Stimulated activated CD4-positive, alpha-beta T cell treated with anti-CD3 and anti-CD28 coated beads, Interleukin-15, amount 100 ng/mL, for 48 hours (primary cell): Measurements from ENCODE around the gene UPK1B.

ENCODE experiments used
- DNase-seq, 2 donors: peaks; one replicate each; pipeline ENCODE4 v3.0.0-alpha.2; 2020; ENCODE audit warnings: low read depth in 2 of 2

UPK1B gene

GRCh38 chr3:119176778-119177177 is 3.4 kb downstream of the UPK1B start:
- DNase-seq: no peak

GRCh38 chr3:119177321-119177720 is 3.9 kb downstream of the UPK1B start:
- no peak for DNase-seq

- no peak for DNase-seq
Observed at GRCh38 chr3:119181765-119182164, 8.4 kb downstream of the UPK1B start.

GRCh38 chr3:119184111-119184510 is 10.7 kb downstream of the UPK1B start:
- DNase-seq: no peak

- no peak for DNase-seq
Observed at GRCh38 chr3:119184796-119185570, 11.6 kb downstream of the UPK1B start.

- no peak for DNase-seq
Observed at GRCh38 chr3:119187266-119187665, 13.9 kb downstream of the UPK1B start.

- DNase-seq: no peak
Observed at GRCh38 chr3:119191800-119192199, 18.4 kb downstream of the UPK1B start.

- no peak for DNase-seq
Observed at GRCh38 chr3:119194237-119195150, 21.1 kb downstream of the UPK1B start.

GRCh38 chr3:119195151-119195476 is 21.7 kb downstream of the UPK1B start:
- no peak for DNase-seq

GRCh38 chr3:119195911-119196310 is 22.5 kb downstream of the UPK1B start:
- no peak for DNase-seq

GRCh38 chr3:119205209-119205608 is 31.8 kb downstream of the UPK1B start:
- DNase-seq: no peak

- no peak for DNase-seq
Observed at GRCh38 chr3:119205685-119206084, 32.3 kb downstream of the UPK1B start.

- DNase-seq: no peak
Observed at GRCh38 chr3:119206611-119207511, 33.5 kb downstream of the UPK1B start.

GRCh38 chr3:119207512-119207875 is 34.1 kb downstream of the UPK1B start:
- DNase-seq: no peak

GRCh38 chr3:119211193-119211592 is 37.8 kb downstream of the UPK1B start:
- no peak for DNase-seq

- no peak for DNase-seq
Observed at GRCh38 chr3:119211803-119212202, 38.4 kb downstream of the UPK1B start.

- DNase-seq: no peak
Observed at GRCh38 chr3:119219069-119219468, 45.7 kb downstream of the UPK1B start.

- no peak for DNase-seq
Observed at GRCh38 chr3:119220198-119220597, 46.8 kb downstream of the UPK1B start.

- DNase-seq: no peak
Observed at GRCh38 chr3:119220970-119221667, 47.7 kb downstream of the UPK1B start.

GRCh38 chr3:119221779-119222320 is 48.5 kb downstream of the UPK1B start:
- no peak for DNase-seq

GRCh38 chr3:119222391-119222790 is 49.0 kb downstream of the UPK1B start:
- DNase-seq: no peak
